Upper lobe of right lung (tissue), 1 donor: ENCODE measurements around the gene NSUN2. TPM values are rescaled to one million over a fixed set of nuclear protein-coding genes. Genes with fewer than 3 reads are reported as not detected.
A peak's percentile ranks its signal among the peaks of the same experiment; 100 is the strongest.

ENCODE experiments used
- ATAC-seq: fragments of 200-7000 bp; cut with Tn5 transposase; one replicate; pipeline ENCODE4 v1.9.1; 2020; ENCODE audit warnings: mild to moderate bottlenecking, moderate library complexity
- DNase-seq: peaks from one replicate; pipeline ENCODE4 v3.0.0-alpha.2; 2020
- H3K27ac ChIP-seq: fragments of 200-600 bp; one replicate; pipeline ENCODE4 v1.8.0; 2022
- H3K27me3 ChIP-seq: fragments of 200-600 bp; one replicate; pipeline ENCODE4 v1.8.0; 2022; ENCODE audit warnings: mild to moderate bottlenecking
- H3K36me3 ChIP-seq: fragments of 200-600 bp; one replicate; pipeline ENCODE4 v1.8.0; 2022
- H3K4me1 ChIP-seq: fragments of 200-600 bp; one replicate; pipeline ENCODE4 v1.8.0; 2022
- H3K4me3 ChIP-seq: fragments of 200-600 bp; one replicate; pipeline ENCODE4 v1.8.0; 2022; ENCODE audit warnings: mild to moderate bottlenecking
- H3K9me3 ChIP-seq: fragments of 200-600 bp; one replicate; pipeline ENCODE4 v1.8.0; 2022
- intact Hi-C: fragments of 100-400 bp; cut with DNase I; formaldehyde crosslinking; loops from one replicate; pipeline ENCODE4 v1.11.0; 2022
- total RNA-seq: library from RNA; stranded (reverse); fragmentation: NEBNext Ultra II Directional; extraction: Animal tissue kit (Norgen Biotek cat#: 25700); gene quantifications from one replicate; pipeline ENCODE4 v1.2.1, GENCODE V29; 2021
- TF ChIP-seq, protein P1 (sequence below): fragments of 200-600 bp; IDR thresholded peaks from one replicate; pipeline ENCODE4 v1.8.0; 2022; ENCODE audit warnings: antibody characterized with exemption
- donor health status: DM: no; HTN: yes; CAD: no; lungs with severe emphysema.

The NSUN2 gene
- total RNA-seq, 1 donor from 2014 or later, result 46.4 TPM

DNA sequence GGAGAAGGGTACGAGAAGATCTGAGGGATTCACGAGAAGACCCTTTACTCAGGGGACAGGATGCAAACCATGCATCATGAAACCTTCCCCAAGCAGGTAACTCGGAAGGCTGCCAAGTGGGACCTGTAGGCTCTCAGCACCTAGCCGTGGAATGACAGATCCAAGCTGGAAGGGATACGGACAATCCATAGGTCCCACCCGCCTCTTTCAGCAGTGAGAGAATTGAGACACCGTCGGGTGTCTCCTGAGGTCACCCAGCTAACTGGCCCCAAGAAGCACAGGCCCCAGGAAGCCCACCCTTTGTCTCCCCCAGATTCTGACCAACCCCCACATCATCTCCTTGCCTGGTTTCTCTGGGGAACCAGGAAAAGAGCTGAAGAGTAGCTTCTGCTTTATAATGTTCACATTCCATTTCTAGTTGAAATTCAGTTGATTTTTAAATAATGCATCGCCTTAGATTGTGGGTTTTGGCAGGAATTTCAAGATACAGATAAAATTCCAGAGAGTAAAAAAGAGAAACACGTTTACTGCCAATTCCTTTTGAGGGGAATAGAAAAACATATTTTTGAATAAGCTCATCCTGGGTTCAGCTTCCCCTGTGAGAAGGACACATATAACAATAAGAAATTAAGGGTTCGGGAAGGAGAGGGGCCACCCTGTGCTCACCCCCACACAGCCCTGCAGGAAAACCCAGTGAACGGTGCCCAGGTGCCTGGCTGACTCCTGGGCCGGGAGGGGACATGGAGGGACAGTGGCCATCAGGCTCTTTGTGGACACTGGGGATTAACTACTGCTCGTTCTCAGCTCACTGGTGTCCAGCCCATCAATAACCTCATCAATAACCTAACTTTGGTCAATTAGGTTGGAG is 51.1 kb downstream of the NSUN2 start:
- peaks cover 49% of the 10 kb centered on the region for H3K27me3 ChIP-seq

DNA sequence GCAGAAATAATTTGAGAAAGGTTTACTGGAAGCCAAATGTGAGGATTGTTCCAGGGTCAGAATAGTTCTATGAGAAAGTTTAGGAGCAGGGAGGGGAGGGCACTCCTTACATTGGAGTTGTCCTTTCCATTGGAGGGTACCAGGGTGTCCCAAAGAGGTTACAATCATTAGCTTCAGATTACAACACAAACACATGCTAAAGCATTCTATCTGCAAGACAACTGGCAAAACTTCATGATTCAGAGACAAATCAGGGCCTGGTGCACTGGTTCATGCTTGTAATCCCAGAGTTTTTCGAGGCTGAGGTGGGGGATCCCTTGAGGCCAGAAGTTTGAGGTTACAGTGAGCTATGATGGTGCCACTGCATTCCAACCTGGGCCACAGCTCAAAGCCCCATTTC is 51.8 kb downstream of the NSUN2 start:
- no peak overlapping the region for H3K27ac ChIP-seq
- ATAC-seq (no peak), DNase-seq (no peak)
- no peaks in the 10 kb centered on the region for H3K36me3 ChIP-seq
- no peak overlapping the region for H3K4me3 ChIP-seq
- TF ChIP-seq, protein P1, sequence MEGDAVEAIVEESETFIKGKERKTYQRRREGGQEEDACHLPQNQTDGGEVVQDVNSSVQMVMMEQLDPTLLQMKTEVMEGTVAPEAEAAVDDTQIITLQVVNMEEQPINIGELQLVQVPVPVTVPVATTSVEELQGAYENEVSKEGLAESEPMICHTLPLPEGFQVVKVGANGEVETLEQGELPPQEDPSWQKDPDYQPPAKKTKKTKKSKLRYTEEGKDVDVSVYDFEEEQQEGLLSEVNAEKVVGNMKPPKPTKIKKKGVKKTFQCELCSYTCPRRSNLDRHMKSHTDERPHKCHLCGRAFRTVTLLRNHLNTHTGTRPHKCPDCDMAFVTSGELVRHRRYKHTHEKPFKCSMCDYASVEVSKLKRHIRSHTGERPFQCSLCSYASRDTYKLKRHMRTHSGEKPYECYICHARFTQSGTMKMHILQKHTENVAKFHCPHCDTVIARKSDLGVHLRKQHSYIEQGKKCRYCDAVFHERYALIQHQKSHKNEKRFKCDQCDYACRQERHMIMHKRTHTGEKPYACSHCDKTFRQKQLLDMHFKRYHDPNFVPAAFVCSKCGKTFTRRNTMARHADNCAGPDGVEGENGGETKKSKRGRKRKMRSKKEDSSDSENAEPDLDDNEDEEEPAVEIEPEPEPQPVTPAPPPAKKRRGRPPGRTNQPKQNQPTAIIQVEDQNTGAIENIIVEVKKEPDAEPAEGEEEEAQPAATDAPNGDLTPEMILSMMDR, result no peak
- H3K9me3 ChIP-seq, result no peaks in the 10 kb centered on the region
- intact Hi-C loops, result no loop called here
- H3K27me3 ChIP-seq, result peaks cover 49% of the 10 kb centered on the region
- H3K4me1 ChIP-seq, result no peaks in the 10 kb centered on the region

More for the DNA sequence above, 51.1 kb downstream of the NSUN2 start:
- H3K9me3 ChIP-seq, result no peaks in the 10 kb centered on the region
- intact Hi-C loops, result no loop called here
- no peak overlapping the region for H3K4me3 ChIP-seq
- DNase-seq (no peak), ATAC-seq (no peak)
- H3K36me3 ChIP-seq, result no peaks in the 10 kb centered on the region
- H3K27ac ChIP-seq, result no peak overlapping the region
- TF ChIP-seq, protein P1, result no peak
- H3K4me1 ChIP-seq, result no peaks in the 10 kb centered on the region

GRCh38 chr5:6579535-6579934 is 53.3 kb downstream of the NSUN2 start:
- H3K4me3 ChIP-seq, result no peak overlapping the region
- no peaks in the 10 kb centered on the region for H3K9me3 ChIP-seq
- H3K4me1 ChIP-seq, result no peaks in the 10 kb centered on the region
- no peak for DNase-seq
- H3K27ac ChIP-seq, result no peak overlapping the region
- TF ChIP-seq, protein P1, result no peak
- H3K27me3 ChIP-seq, result peaks cover 49% of the 10 kb centered on the region
- intact Hi-C loops, result no loop called here
- H3K36me3 ChIP-seq, result no peaks in the 10 kb centered on the region
- ATAC-seq, result no peak

DNA sequence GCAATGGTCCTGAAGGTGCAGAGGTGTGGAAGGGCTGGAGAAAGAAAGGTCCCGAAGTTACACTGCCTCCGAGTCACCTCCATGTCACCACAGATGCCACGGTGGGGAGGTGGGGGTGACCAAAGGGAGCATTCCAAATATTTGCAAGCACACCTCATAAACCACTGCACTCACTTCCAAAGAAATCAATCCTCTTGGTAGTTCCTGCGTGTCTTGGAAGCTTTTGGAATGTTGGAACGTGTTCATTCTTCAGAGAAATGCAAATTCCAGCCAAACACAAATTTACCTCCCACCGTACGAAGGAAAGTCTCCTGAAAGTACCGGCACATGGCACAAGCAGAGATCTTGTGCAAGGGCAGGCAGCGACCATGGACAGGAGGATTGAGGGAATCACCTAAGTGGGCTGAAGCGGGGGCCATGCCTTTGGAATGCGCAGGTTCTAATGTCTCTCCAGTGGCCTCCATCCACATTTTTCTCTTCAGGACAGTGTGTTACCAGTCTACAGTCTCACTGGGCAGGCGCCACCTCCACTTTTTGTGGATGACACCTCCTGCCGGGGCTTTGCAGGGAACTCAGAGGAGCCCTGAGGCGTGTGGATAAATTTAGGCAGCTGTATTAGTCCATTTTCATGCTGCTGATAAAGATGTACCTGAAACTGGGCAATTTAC is 54.0 kb downstream of the NSUN2 start:
- no peak for DNase-seq
- peaks cover 43% of the 10 kb centered on the region for H3K27me3 ChIP-seq
- TF ChIP-seq, protein P1, result no peak
- H3K36me3 ChIP-seq, result no peaks in the 10 kb centered on the region
- no peaks in the 10 kb centered on the region for H3K9me3 ChIP-seq
- intact Hi-C loops, result no loop called here
- ATAC-seq, result no peak
- H3K4me1 ChIP-seq, result no peaks in the 10 kb centered on the region
- no peak overlapping the region for H3K4me3 ChIP-seq
- no peak overlapping the region for H3K27ac ChIP-seq

DNA sequence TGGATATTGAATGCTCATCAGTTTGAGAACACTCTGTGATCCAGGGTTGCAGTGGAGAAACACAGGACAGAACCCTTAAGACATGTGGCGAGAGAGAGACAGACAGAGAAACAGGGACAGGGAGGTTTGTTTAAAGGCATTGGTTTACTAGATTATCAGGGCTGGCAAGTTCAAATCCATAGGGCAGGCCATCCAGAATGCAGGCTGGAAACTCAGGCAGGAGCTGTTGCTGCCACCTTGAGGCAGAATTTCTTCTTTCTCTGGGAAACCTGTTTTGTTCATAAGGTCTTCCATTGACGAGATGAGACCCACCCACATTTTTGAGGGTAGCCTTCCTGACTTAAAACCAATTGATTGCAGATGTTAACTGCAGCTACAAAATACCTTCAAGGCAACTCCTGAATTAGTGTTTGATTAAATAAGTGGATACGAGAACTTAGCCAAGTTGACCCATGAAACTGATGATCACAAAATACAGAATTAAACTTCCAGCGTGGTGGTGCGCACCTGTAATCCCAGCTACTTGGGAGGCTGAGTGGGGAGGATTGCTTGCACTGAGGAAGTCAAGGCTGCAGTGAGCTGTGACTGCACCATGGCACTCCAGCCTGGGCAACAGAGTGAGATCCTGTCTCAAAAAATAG is 55.9 kb downstream of the NSUN2 start:
- H3K9me3 ChIP-seq, result no peaks in the 10 kb centered on the region
- no peaks in the 10 kb centered on the region for H3K4me1 ChIP-seq
- H3K4me3 ChIP-seq, result no peak overlapping the region
- ATAC-seq (no peak), DNase-seq (no peak)
- TF ChIP-seq, protein P1, result peak; percentile 43
- no peak overlapping the region for H3K27ac ChIP-seq
- intact Hi-C loops, result no loop called here
- H3K36me3 ChIP-seq, result no peaks in the 10 kb centered on the region
- peaks cover 28% of the 10 kb centered on the region for H3K27me3 ChIP-seq
